Measurements from ENCODE around the gene SPI1. TPM values are rescaled to one million over a fixed set of nuclear protein-coding genes. Genes with fewer than 3 reads are reported as not detected.

SPI1 gene
- total RNA-seq, 1 donor from 2014 or later: 98.2 TPM

DNA sequence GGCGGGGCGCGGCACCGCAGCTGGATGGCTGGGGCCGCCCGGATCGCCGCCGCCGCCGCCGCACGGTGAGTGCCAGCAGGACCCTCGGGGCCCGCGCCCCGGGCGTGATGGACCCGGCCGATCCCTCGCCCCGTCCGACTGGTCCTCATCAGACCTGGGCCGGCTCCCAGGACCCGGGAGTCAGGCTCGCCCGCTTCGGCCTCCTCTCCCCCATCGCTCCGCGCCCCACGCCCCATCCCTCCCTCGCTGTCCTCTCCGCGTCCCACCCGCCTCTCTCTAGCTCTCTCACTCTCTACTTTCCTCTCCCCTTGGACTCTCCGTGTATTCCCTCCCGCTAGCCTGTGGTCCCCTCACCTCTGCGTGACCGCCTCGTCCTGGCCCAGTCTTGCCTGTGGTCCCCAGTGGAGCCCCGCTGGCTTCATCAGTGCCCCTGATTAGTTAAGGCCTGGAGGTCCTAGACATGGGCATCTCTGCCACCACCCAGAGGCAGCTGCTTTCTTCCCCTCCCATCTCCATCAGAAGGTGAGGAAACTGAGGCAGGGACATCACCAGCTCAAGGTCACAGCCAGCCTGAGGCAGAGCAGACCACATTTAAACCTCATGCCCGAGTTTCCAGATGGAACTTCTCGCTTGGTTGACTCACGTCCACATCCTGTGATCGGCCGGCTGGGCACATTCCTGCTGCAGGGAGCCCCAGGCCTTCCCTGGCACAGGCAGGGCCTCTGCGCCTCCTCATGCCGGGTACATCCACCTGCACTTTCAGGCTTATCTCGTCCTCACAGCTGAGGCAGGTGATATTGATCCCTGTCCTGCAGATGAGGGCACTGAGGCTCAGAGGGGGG is 30.5 kb upstream of the SPI1 start:
- Histone ChIP-seq H3K9me3 (no peaks in the 10 kb centered on the region), H3K27me3 (no peaks in the 10 kb centered on the region), H3K4me1 (peaks cover 10 to 34% of the 10 kb centered on the region in 2 donors), H3K36me3 (peaks cover 26 to 29% of the 10 kb centered on the region in 2 donors), H3K27ac (peak overlapping the region; percentile 95 to 99), H3K4me3 (peak overlapping the region; percentile 82 to 87)
- TF ChIP-seq CTCF (IDR thresholded peaks at IDR 0.05): no peak
- intact Hi-C loops (cut with DNase I): loop anchor here (1.0 to 5.0 kb wide), 8 partner anchors 17 to 1492 kb away; partner anchors contain the start of genes ARFGAP2, FNBP4, KBTBD4 and NDUFS3
- peak in 1 of 2 donors; percentile 82 for DNase-seq (ENCODE audit: low spot score in 2 of 2)

DNA sequence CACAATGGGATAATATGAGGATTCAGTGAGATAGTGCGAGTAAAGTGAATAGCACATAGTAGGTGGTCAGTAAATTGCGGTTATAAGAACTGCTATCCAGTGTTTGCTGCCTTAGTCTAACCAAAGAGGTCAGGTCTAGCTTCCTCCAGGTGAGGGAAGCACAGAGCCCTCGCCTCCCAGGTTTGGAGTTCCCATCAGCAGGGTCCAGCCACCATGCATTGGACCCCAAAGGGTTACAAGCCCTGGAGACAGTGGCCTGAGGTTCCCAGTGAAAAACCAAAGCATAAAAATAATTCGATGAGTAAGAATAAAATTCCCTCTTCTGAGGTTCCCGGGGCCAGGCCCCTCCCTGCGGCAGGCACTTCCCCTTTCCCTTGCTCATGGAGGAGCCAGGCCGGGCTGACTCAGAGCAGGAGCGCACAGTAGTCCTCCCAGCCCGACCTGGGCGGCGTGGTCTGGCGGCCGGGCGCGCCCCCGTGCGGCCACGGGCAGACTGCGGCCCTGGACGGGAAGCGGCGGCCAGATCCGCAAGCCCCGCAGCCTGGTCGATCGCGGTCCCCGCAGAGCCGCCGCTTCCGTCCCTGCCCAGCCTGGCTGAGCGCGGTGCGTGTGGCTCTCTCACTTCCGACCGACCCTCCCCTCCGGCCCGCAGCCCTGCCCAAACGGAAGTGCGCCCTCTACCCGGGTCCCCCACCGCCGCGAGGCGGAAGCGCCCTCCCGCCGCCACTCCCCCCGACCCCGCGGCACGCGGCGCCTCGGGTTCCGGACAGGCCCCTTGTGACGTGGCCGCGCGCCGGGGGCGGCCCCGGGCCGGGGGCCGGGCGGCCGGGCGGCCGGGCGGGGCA is 29.6 kb upstream of the SPI1 start, which contains the start of gene SLC39A13:
Gene SLC39A13 (plus strand): TSS at position 845 of the 845 bp plus-strand sequence. CDS start 1,505 bp downstream, outside the sequence.
- no peaks in the 10 kb centered on the region for H3K9me3 ChIP-seq
- H3K4me1 ChIP-seq: peaks cover 10 to 33% of the 10 kb centered on the region in 2 donors
- H3K4me3 ChIP-seq: peak within 1 kb of the TSS; percentile 82 to 87
- peak; percentile 78 to 99 (median 85) for TF ChIP-seq CTCF (IDR thresholded peaks at IDR 0.05)
- H3K36me3 ChIP-seq: peaks cover 19 to 20% of the 10 kb centered on the region in 2 donors
- intact Hi-C loops (cut with DNase I): loop anchor here (1.0 to 5.0 kb wide), 8 partner anchors 18 to 1491 kb away; partner anchors contain the start of genes ARFGAP2, FNBP4, KBTBD4 and NDUFS3
- peak; percentile 91 to 98 for DNase-seq (ENCODE audit: low spot score in 2 of 2)
- H3K27ac ChIP-seq: peak within 1 kb of the TSS; percentile 95 to 99
- H3K27me3 ChIP-seq: no peaks in the 10 kb centered on the region

- no peak for DNase-seq (ENCODE audit: low spot score in 2 of 2)
- Histone ChIP-seq H3K27ac (peak overlapping the region; percentile 95), H3K36me3 (peaks cover 15 to 16% of the 10 kb centered on the region in 2 donors), H3K4me3 (peak overlapping the region; percentile 60 to 87), H3K4me1 (peaks cover 10 to 33% of the 10 kb centered on the region in 2 donors), H3K9me3 (no peaks in the 10 kb centered on the region), H3K27me3 (no peaks in the 10 kb centered on the region)
- TF ChIP-seq CTCF (IDR thresholded peaks at IDR 0.05): no peak
- intact Hi-C loops (cut with DNase I): loop anchor here (5.0 kb wide), 3 partner anchors 170 to 1490 kb away; partner anchors contain the start of genes FNBP4, KBTBD4, NDUFS3 and PEX16
Measured at GRCh38 chr11:47406896-47407745, 28.8 kb upstream of the SPI1 start.

GRCh38 chr11:47403571-47403970 is 25.2 kb upstream of the SPI1 start:
- no peak for DNase-seq (ENCODE audit: low spot score in 2 of 2)
- intact Hi-C loops (cut with DNase I): no loop called here

More at GRCh38 chr11:47403571-47403970, 25.2 kb upstream of the SPI1 start:
- Histone ChIP-seq H3K4me1 (peaks cover 4 to 21% of the 10 kb centered on the region in 2 donors), H3K4me3 (no peak overlapping the region), H3K27ac (no peak overlapping the region), H3K36me3 (no peaks in the 10 kb centered on the region), H3K27me3 (no peaks in the 10 kb centered on the region), H3K9me3 (no peaks in the 10 kb centered on the region)
- TF ChIP-seq CTCF (IDR thresholded peaks at IDR 0.05): no peak

All from ascending aorta (tissue), 2 donors.